Mesothelial cell of epicardium (in vitro differentiated cells): ENCODE measurements around the gene KIRREL3. TPM values are rescaled to one million over a fixed set of nuclear protein-coding genes. Genes with fewer than 3 reads are reported as not detected.

Source experiments
- DNase-seq, 2 experiments: peaks; one replicate each; pipeline ENCODE4 v3.0.0; 2021; ENCODE audit warnings: low spot score in 2 of 2; ENCODE audit not compliant: unreplicated experiment in 2 of 2
- H3K27ac Mint-ChIP-seq: 2 replicates; pipeline ENCODE4 v1.8.0; 2021; ENCODE audit warnings: mixed read lengths
- H3K27me3 Mint-ChIP-seq: 2 replicates; pipeline ENCODE4 v1.8.0; 2021; ENCODE audit warnings: low read depth, mixed read lengths
- H3K36me3 Mint-ChIP-seq: 2 replicates; pipeline ENCODE4 v1.8.0; 2021; ENCODE audit warnings: mixed read lengths
- H3K4me1 Mint-ChIP-seq: 2 replicates; pipeline ENCODE4 v1.8.0; 2021; ENCODE audit warnings: mixed read lengths
- H3K4me3 Mint-ChIP-seq: 2 replicates; pipeline ENCODE4 v1.8.0; 2021; ENCODE audit warnings: mild to moderate bottlenecking, moderate library complexity, mixed read lengths
- H3K9me3 Mint-ChIP-seq: 2 replicates; pipeline ENCODE4 v1.8.0; 2021; ENCODE audit warnings: mixed read lengths
- CTCF ChIP-seq: fragments of 200-600 bp; sonication (generic); IDR thresholded peaks from one replicate; pipeline ENCODE4 v1.5.0; 2021; ENCODE audit warnings: antibody characterized with exemption; ENCODE audit not compliant: unreplicated experiment
- total RNA-seq: library from RNA; stranded (reverse); gene quantifications from 3 replicates; pipeline ENCODE4 v1.2.1, GENCODE V29; 2021

KIRREL3 gene
- total RNA-seq, 1 donor from 2014 or later: 0.31 TPM

- DNase-seq: no peak
- no peaks in the 10 kb centered on the region for H3K9me3 Mint-ChIP-seq
- H3K27me3 Mint-ChIP-seq: peaks cover 74% of the 10 kb centered on the region
- peaks cover 7% of the 10 kb centered on the region for H3K4me1 Mint-ChIP-seq
- TF ChIP-seq CTCF: no peak
- H3K36me3 Mint-ChIP-seq: no peaks in the 10 kb centered on the region
- H3K27ac Mint-ChIP-seq: no peak overlapping the region
- H3K4me3 Mint-ChIP-seq: no peak overlapping the region
Measured at GRCh38 chr11:126800009-126800408, 200.6 kb downstream of the KIRREL3 start.

GRCh38 chr11:126797457-126798169, 203.0 kb downstream of the KIRREL3 start:
- TF ChIP-seq CTCF: no peak

GRCh38 chr11:126793596-126793995, 207.0 kb downstream of the KIRREL3 start:
- no peaks in the 10 kb centered on the region for H3K4me1 Mint-ChIP-seq
- H3K4me3 Mint-ChIP-seq: no peak overlapping the region
- H3K27ac Mint-ChIP-seq: no peak overlapping the region
- no peak for TF ChIP-seq CTCF
- H3K9me3 Mint-ChIP-seq: no peaks in the 10 kb centered on the region
- H3K27me3 Mint-ChIP-seq: peaks cover 48% of the 10 kb centered on the region
- no peaks in the 10 kb centered on the region for H3K36me3 Mint-ChIP-seq
- no peak for DNase-seq

More at GRCh38 chr11:126797457-126798169, 203.0 kb downstream of the KIRREL3 start:
- no peak overlapping the region for H3K4me3 Mint-ChIP-seq
- H3K36me3 Mint-ChIP-seq: no peaks in the 10 kb centered on the region
- H3K9me3 Mint-ChIP-seq: no peaks in the 10 kb centered on the region
- no peak for DNase-seq
- no peak overlapping the region for H3K27ac Mint-ChIP-seq
- H3K27me3 Mint-ChIP-seq: peaks cover 64% of the 10 kb centered on the region
- H3K4me1 Mint-ChIP-seq: no peaks in the 10 kb centered on the region

- Mint-ChIP-seq H3K27me3 (peaks cover 49% of the 10 kb centered on the region), H3K9me3 (no peaks in the 10 kb centered on the region), H3K4me1 (no peaks in the 10 kb centered on the region), H3K4me3 (no peak overlapping the region), H3K36me3 (no peaks in the 10 kb centered on the region), H3K27ac (no peak overlapping the region)
- no peak for TF ChIP-seq CTCF
- DNase-seq: no peak
Measured at GRCh38 chr11:126791991-126792390, 208.6 kb downstream of the KIRREL3 start.

- Mint-ChIP-seq H3K9me3 (no peaks in the 10 kb centered on the region), H3K27ac (no peak overlapping the region), H3K4me1 (no peaks in the 10 kb centered on the region), H3K36me3 (no peaks in the 10 kb centered on the region), H3K27me3 (peaks cover 50% of the 10 kb centered on the region), H3K4me3 (no peak overlapping the region)
- DNase-seq: no peak
- TF ChIP-seq CTCF: no peak
Measured at GRCh38 chr11:126791446-126791845, 209.1 kb downstream of the KIRREL3 start.
